SK-N-SH (cell line): Measurements from ENCODE around the gene ERGIC1. TPM values are rescaled to one million over a fixed set of nuclear protein-coding genes. Genes with fewer than 3 reads are reported as not detected.
A peak's percentile ranks its signal among the peaks of the same experiment; 100 is the strongest.

ENCODE experiments used
- CTCF ChIA-PET: fragments of 300-600, 350-600 bp; formaldehyde crosslinking; extraction: SDS; loops from one replicate; lab custom pipeline; 2021; lab: Yijun Ruan, JAX
- POLR2A ChIA-PET: fragments of 350-600 bp; sonication (Branson Sonifier 250); formaldehyde crosslinking; extraction: SDS; loops from one replicate; lab custom pipeline; 2020; ENCODE audit warnings: antibody characterized with exemption, inconsistent platforms; lab: Yijun Ruan, JAX
- DNase-seq: peaks from one replicate; pipeline ENCODE4 v3.0.0; 2012
- H2AFZ ChIP-seq: fragments of 200-600 bp; sonication (generic); 2 replicates; pipeline ENCODE4 v1.8.1; 2016; ENCODE audit warnings: antibody characterized with exemption, mild to moderate bottlenecking, low read depth
- H3F3A ChIP-seq: fragments of 200-600 bp; sonication (generic); replicated peaks from 2 replicates; pipeline ENCODE3; 2016; ENCODE audit warnings: antibody characterized with exemption, mild to moderate bottlenecking; ENCODE audit not compliant: insufficient read depth
- H3K27ac ChIP-seq, 2 experiments: fragments of 200-500 bp in 1 of 2; fragments of 200-600 bp in 1 of 2; sonication (Bioruptor generic) in 1 of 2; sonication (generic), shearing (Covaris generic) in 1 of 2; 2 replicates each; pipeline versions ENCODE4 v1.5.1 to v1.6.1; 2014 to 2016; ENCODE audit warnings: low read depth in 2 of 2, inconsistent platforms in 1 of 2, low read length in 1 of 2, mild to moderate bottlenecking in 1 of 2, mixed read lengths in 1 of 2
- H3K27me3 ChIP-seq: fragments of 200-600 bp; sonication (generic), shearing (Covaris generic); 2 replicates; pipeline ENCODE4 v1.6.1; 2016; ENCODE audit warnings: mixed run types; ENCODE audit not compliant: insufficient read depth
- H3K36me3 ChIP-seq, 2 experiments: fragments of 200-500 bp in 1 of 2; fragments of 200-600 bp in 1 of 2; sonication (Bioruptor generic) in 1 of 2; sonication (generic) in 1 of 2; replicated peaks in 1 of 2; 2 replicates each; pipeline versions ENCODE3 to v1.5.1; 2014 to 2016; ENCODE audit warnings: low read length in 1 of 2, mild to moderate bottlenecking in 1 of 2; ENCODE audit not compliant: insufficient read depth in 2 of 2, control insufficient read depth in 1 of 2
- H3K4me1 ChIP-seq, 2 experiments: fragments of 200-500 bp in 1 of 2; fragments of 200-600 bp in 1 of 2; sonication (Bioruptor generic) in 1 of 2; sonication (generic), shearing (Covaris generic) in 1 of 2; 2 replicates each; pipeline versions ENCODE4 v1.5.1 to v1.6.1; 2014 to 2016; ENCODE audit warnings: low read depth in 1 of 2, low read length in 1 of 2, mixed run types in 1 of 2; ENCODE audit not compliant: insufficient read depth in 2 of 2, control insufficient read depth in 1 of 2
- H3K4me2 ChIP-seq: fragments of 200-600 bp; sonication (generic), shearing (Covaris generic); 2 replicates; pipeline ENCODE4 v1.6.1; 2017; ENCODE audit warnings: mixed run types
- H3K4me3 ChIP-seq, 2 experiments: fragments of 200-500 bp in 1 of 2; fragments of 200-600 bp in 1 of 2; sonication (Bioruptor generic) in 1 of 2; sonication (generic), shearing (Covaris generic) in 1 of 2; 2 replicates each; pipeline versions ENCODE4 v1.5.1 to v1.8.1; 2014 to 2016; ENCODE audit warnings: low read depth in 2 of 2, inconsistent platforms in 1 of 2, low read length in 1 of 2, mild to moderate bottlenecking in 1 of 2, mixed read lengths in 1 of 2, moderate library complexity in 1 of 2
- H3K79me2 ChIP-seq: fragments of 200-600 bp; sonication (generic); 2 replicates; pipeline ENCODE4 v1.8.1; 2017; ENCODE audit warnings: mild to moderate bottlenecking; ENCODE audit not compliant: insufficient read depth
- H3K9ac ChIP-seq: fragments of 200-600 bp; sonication (generic); 2 replicates; pipeline ENCODE4 v1.6.1; 2017; ENCODE audit warnings: mixed run types
- H3K9me2 ChIP-seq: fragments of 200-600 bp; sonication (generic); 2 replicates; pipeline ENCODE4 v1.6.1; 2017; ENCODE audit warnings: mixed run types
- H3K9me3 ChIP-seq: fragments of 200-600 bp; sonication (generic); 2 replicates; pipeline ENCODE4 v1.6.1; 2017; ENCODE audit warnings: mixed run types, mild to moderate bottlenecking, moderate library complexity
- H4K20me1 ChIP-seq: fragments of 200-600 bp; sonication (generic); 2 replicates; pipeline ENCODE4 v1.6.1; 2017; ENCODE audit warnings: mild to moderate bottlenecking, mixed run types; ENCODE audit not compliant: insufficient read depth
- CHD2 ChIP-seq: fragments of 150-350 bp; IDR thresholded peaks from 2 replicates; pipeline ENCODE4 v1.6.1; 2018; ENCODE audit warnings: low read length; ENCODE audit not compliant: partially characterized antibody
- EP300 ChIP-seq, 2 experiments: IDR thresholded peaks; 2 replicates each; pipeline versions ENCODE4 v1.4.0 to v1.6.1; 2012; ENCODE audit warnings: borderline replicate concordance in 1 of 2, low read depth in 1 of 2, low read length in 1 of 2
- EZH2phosphoT487 ChIP-seq: fragments of 200-600 bp; sonication (generic); IDR thresholded peaks from 2 replicates; pipeline ENCODE4 v1.6.1; 2017; ENCODE audit warnings: low read depth, mixed run types, mild to moderate bottlenecking, antibody characterized with exemption, moderate library complexity, borderline replicate concordance
- FOSL2 ChIP-seq: IDR thresholded peaks from 2 replicates; pipeline ENCODE4 v1.4.0; 2012; ENCODE audit warnings: low read depth, mild to moderate bottlenecking, moderate library complexity, borderline replicate concordance
- FOXM1 ChIP-seq: IDR thresholded peaks from 2 replicates; pipeline ENCODE4 v1.4.0; 2012; ENCODE audit warnings: low read depth, mild to moderate bottlenecking
- JUND ChIP-seq: IDR thresholded peaks from 2 replicates; pipeline ENCODE4 v1.4.0; 2012
- MEF2A ChIP-seq: IDR thresholded peaks from 2 replicates; pipeline ENCODE4 v1.4.0; 2012; ENCODE audit warnings: low read depth, borderline replicate concordance
- RAD21 ChIP-seq: IDR thresholded peaks from 2 replicates; pipeline ENCODE4 v1.6.1; 2012; ENCODE audit warnings: mild to moderate bottlenecking, low read length
- RFX5 ChIP-seq: IDR thresholded peaks from 2 replicates; pipeline ENCODE4 v1.6.1; 2012; ENCODE audit warnings: mild to moderate bottlenecking, improper control_type of control experiment, low read length
- RXRA ChIP-seq: IDR thresholded peaks from 2 replicates; pipeline ENCODE4 v1.4.0; 2012; ENCODE audit warnings: low read depth, mild to moderate bottlenecking, borderline replicate concordance
- SIN3A ChIP-seq: IDR thresholded peaks from 2 replicates; pipeline ENCODE4 v1.6.1; 2012; ENCODE audit warnings: low read depth, mild to moderate bottlenecking, low read length, moderate library complexity, borderline replicate concordance
- TEAD4 ChIP-seq: IDR thresholded peaks from 2 replicates; pipeline ENCODE4 v1.4.0; 2012; ENCODE audit warnings: mild to moderate bottlenecking, borderline replicate concordance; ENCODE audit not compliant: insufficient read depth
- USF1 ChIP-seq: IDR thresholded peaks from 2 replicates; pipeline ENCODE4 v1.4.0; 2012; ENCODE audit warnings: low read depth, borderline replicate concordance
- YY1 ChIP-seq: IDR thresholded peaks from 2 replicates; pipeline ENCODE4 v1.4.0; 2012; ENCODE audit warnings: low read depth, mild to moderate bottlenecking
- ZBTB33 ChIP-seq: IDR thresholded peaks from 2 replicates; pipeline ENCODE4 v1.4.0; 2012; ENCODE audit warnings: low read depth, borderline replicate concordance
- WGBS: methylation state at CpG from one replicate; pipeline ENCODE4 v1.1.6; 2017; ENCODE audit warnings: low lambda C conversion rate; 5-methylcytosine and 5-hydroxymethylcytosine counted together
- polyA plus RNA-seq, 3 experiments: library from polyadenylated mRNA; depleted of rRNA; stranded (reverse); fragments of >200 nt; gene quantifications; 2 replicates each; pipeline ENCODE4 v1.2.3, GENCODE V29; 2012
- TF ChIP-seq, protein P1 (sequence below): fragments of 150-350 bp; IDR thresholded peaks from 2 replicates; pipeline ENCODE4 v1.6.1; 2016; ENCODE audit warnings: mild to moderate bottlenecking, low read depth, low read length
- TF ChIP-seq, protein P2 (sequence below): IDR thresholded peaks from 2 replicates; pipeline ENCODE4 v1.4.0; 2012; ENCODE audit warnings: low read depth

The ERGIC1 gene
- polyA plus RNA-seq, 1 of the 3 experiments (the other 2 are of a cell fraction): 101 TPM

- 81% methylated on average over 13 of the region's 13 CpGs for WGBS
- no peak overlapping the region for H3K4me3 ChIP-seq
- CTCF ChIA-PET: interaction anchor here (1.5 to 1.7 kb wide), 2 partner anchors 8 to 21 kb away, joined by 3 to 7 read pairs; no protein-coding TSS in a partner anchor
- TF ChIP-seq RXRA: no peak
- no peak for TF ChIP-seq MEF2A
- TF ChIP-seq CHD2: no peak
- TF ChIP-seq RAD21: no peak
- TF ChIP-seq, protein P1, sequence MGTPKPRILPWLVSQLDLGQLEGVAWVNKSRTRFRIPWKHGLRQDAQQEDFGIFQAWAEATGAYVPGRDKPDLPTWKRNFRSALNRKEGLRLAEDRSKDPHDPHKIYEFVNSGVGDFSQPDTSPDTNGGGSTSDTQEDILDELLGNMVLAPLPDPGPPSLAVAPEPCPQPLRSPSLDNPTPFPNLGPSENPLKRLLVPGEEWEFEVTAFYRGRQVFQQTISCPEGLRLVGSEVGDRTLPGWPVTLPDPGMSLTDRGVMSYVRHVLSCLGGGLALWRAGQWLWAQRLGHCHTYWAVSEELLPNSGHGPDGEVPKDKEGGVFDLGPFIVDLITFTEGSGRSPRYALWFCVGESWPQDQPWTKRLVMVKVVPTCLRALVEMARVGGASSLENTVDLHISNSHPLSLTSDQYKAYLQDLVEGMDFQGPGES: no peak
- TF ChIP-seq, protein P2, sequence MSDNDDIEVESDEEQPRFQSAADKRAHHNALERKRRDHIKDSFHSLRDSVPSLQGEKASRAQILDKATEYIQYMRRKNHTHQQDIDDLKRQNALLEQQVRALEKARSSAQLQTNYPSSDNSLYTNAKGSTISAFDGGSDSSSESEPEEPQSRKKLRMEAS: no peak
- no peak for TF ChIP-seq YY1
- TF ChIP-seq SIN3A: no peak
- no peak for TF ChIP-seq JUND
- TF ChIP-seq RFX5: no peak
- TF ChIP-seq, all 33 proteins: peak for 0
- no peak overlapping the region for H3K27ac ChIP-seq
- H3K9ac ChIP-seq: no peak overlapping the region
- H3K4me1 ChIP-seq: peaks cover 0 to 12% of the 10 kb centered on the region in 2 experiments; a peak in 2 of 4 replicates
- POLR2A ChIA-PET: interaction anchor here (1.1 kb wide), 1 partner anchor 22 kb away, joined by 4 read pairs; no protein-coding TSS in a partner anchor
- H3K79me2 ChIP-seq: no peaks in the 10 kb centered on the region
- H3F3A ChIP-seq: peaks cover 8% of the 10 kb centered on the region
- no peaks in the 10 kb centered on the region for H3K9me3 ChIP-seq
- H3K27me3 ChIP-seq: no peaks in the 10 kb centered on the region
- H3K4me2 ChIP-seq: no peak overlapping the region
- H3K36me3 ChIP-seq: no peaks in the 10 kb centered on the region
- H3K9me2 ChIP-seq: no peaks in the 10 kb centered on the region
- H2AFZ ChIP-seq: no peak overlapping the region
- H4K20me1 ChIP-seq: no peaks in the 10 kb centered on the region
- no peak for DNase-seq
Measured at GRCh38 chr5:172792701-172793570, 41.1 kb upstream of the ERGIC1 start.

DNA sequence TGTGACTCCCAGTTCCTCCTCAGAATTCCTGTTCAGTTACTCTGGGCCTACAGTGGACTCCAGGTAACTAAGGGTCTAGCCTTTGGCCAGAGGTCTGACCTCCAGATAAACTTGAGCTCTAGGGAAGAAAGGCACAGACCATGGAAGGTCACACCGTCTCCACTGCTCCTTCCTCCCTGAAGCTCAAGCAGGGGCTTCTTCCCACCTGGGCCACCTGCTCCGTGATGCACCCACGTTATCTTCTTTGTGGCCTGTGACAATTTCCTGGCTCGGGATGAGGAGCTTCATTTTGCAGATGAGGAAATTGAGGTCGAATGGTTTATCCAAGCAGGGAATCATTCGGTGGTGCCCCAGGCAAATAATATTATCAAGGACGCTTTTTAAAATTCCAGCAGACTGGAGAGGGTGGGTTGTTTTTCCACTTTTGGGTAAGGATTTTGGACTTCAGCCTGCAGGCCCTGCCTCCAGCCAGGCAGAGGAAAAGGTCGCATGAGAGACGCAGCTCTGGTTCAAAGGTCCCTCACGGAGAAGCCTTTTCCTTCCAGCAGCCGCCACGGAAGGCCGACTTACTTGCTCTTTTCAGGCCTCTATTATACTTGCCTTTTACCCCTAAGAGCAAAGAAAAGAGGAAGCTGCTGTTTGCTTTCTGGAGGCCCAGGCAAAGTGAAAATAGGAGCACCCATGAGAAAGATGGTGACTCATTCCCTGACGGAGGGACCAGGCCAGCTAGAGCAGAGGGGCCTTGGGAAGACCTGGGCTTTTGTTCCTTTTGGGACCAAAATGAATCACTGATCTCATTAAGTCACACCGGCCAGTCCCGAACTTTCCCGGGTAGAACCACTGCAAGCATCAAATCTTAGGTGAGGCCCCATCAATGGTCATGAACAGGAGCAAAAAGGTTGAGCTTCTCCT, 40.2 kb upstream of the ERGIC1 start:
- Histone ChIP-seq H3K79me2 (no peaks in the 10 kb centered on the region), H4K20me1 (no peaks in the 10 kb centered on the region), H3K9ac (no peak overlapping the region), H2AFZ (peak overlapping the region; percentile 50; the same call in 1 of the 2 replicates), H3K4me1 (peaks cover 0 to 15% of the 10 kb centered on the region in 2 experiments; a peak in 2 of 4 replicates), H3K4me2 (no peak overlapping the region), H3K9me2 (no peaks in the 10 kb centered on the region), H3K4me3 (no peak overlapping the region), H3K27ac (peak overlapping the region in 1 of 2 experiments; percentile 46; a peak in 2 of 4 replicates), H3K36me3 (no peaks in the 10 kb centered on the region), H3K27me3 (no peaks in the 10 kb centered on the region), H3F3A (peaks cover 11% of the 10 kb centered on the region), H3K9me3 (no peaks in the 10 kb centered on the region)
- 88% methylated on average over 17 of the region's 17 CpGs for WGBS
- CTCF ChIA-PET: interaction anchor here (0.9 to 1.7 kb wide), 3 partner anchors 21 to 165 kb away, joined by 3 to 7 read pairs (median 4); no protein-coding TSS in a partner anchor
- POLR2A ChIA-PET: no interaction called here
- DNase-seq: no peak
- TF ChIP-seq EP300 (IDR thresholded peaks at IDR 0.05; ENCODE audit: borderline replicate concordance in 1 of 2, low read depth in 1 of 2, low read length in 1 of 2): no peak
- no peak for TF ChIP-seq ZBTB33
- TF ChIP-seq USF1: no peak
- TF ChIP-seq FOXM1: no peak
- TF ChIP-seq, protein P1: no peak
- no peak for TF ChIP-seq FOSL2
- TF ChIP-seq RXRA: no peak
- TF ChIP-seq, protein P2: no peak
- no peak for TF ChIP-seq TEAD4
- no peak for TF ChIP-seq YY1
- TF ChIP-seq EZH2phosphoT487: no peak
